Mesothelial cell of epicardium (in vitro differentiated cells): Measurements from ENCODE around the gene TAS2R60. TPM values are rescaled to one million over a fixed set of nuclear protein-coding genes. Genes with fewer than 3 reads are reported as not detected.

ENCODE experiments used
- DNase-seq, 2 experiments: peaks; one replicate each; pipeline ENCODE4 v3.0.0; 2021; ENCODE audit warnings: low spot score in 2 of 2; ENCODE audit not compliant: unreplicated experiment in 2 of 2
- H3K27ac Mint-ChIP-seq: 2 replicates; pipeline ENCODE4 v1.8.0; 2021; ENCODE audit warnings: mixed read lengths
- H3K27me3 Mint-ChIP-seq: 2 replicates; pipeline ENCODE4 v1.8.0; 2021; ENCODE audit warnings: low read depth, mixed read lengths
- H3K36me3 Mint-ChIP-seq: 2 replicates; pipeline ENCODE4 v1.8.0; 2021; ENCODE audit warnings: mixed read lengths
- H3K4me1 Mint-ChIP-seq: 2 replicates; pipeline ENCODE4 v1.8.0; 2021; ENCODE audit warnings: mixed read lengths
- H3K4me3 Mint-ChIP-seq: 2 replicates; pipeline ENCODE4 v1.8.0; 2021; ENCODE audit warnings: mild to moderate bottlenecking, moderate library complexity, mixed read lengths
- H3K9me3 Mint-ChIP-seq: 2 replicates; pipeline ENCODE4 v1.8.0; 2021; ENCODE audit warnings: mixed read lengths
- CTCF ChIP-seq: fragments of 200-600 bp; sonication (generic); IDR thresholded peaks from one replicate; pipeline ENCODE4 v1.5.0; 2021; ENCODE audit warnings: antibody characterized with exemption; ENCODE audit not compliant: unreplicated experiment
- total RNA-seq: library from RNA; stranded (reverse); gene quantifications from 3 replicates; pipeline ENCODE4 v1.2.1, GENCODE V29; 2021

The TAS2R60 gene
- not detected in 3 replicates for total RNA-seq

- Mint-ChIP-seq H3K27ac (no peak within 1 kb of the TSS), H3K9me3 (peaks cover 4% of the 10 kb centered on the region), H3K36me3 (no peaks in the 10 kb centered on the region), H3K4me3 (no peak within 1 kb of the TSS), H3K4me1 (no peaks in the 10 kb centered on the region), H3K27me3 (peaks cover 2% of the 10 kb centered on the region)
- no peak for DNase-seq
- TF ChIP-seq CTCF = no peak
Measured at GRCh38 chr7:143443153-143443552, at the start of gene TAS2R60. Gene TAS2R60 (plus strand): TSS chr7:143443453. CDS start chr7:143443453, 0 bp downstream.

DNA sequence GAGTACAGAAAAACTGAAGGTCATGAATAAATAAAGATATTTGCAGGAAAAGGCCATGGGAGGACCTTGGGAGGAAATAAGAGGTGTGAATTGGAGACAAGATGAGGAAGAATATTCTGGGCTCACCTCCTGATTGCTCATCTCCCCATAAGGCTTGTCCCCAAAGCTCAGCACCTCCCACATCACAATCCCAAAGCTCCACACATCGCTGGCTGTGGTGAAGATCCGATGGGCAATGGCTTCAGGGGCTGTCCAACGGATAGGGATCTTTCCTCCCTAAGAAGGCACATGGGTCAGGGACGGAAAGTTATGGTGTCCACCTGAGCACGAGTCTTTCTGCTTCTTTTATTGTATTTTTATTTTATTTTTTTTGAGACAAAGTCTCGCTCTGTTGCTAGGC is 49.2 kb upstream of the TAS2R60 start:
- peaks cover 36% of the 10 kb centered on the region for H3K36me3 Mint-ChIP-seq
- H3K4me1 Mint-ChIP-seq = peaks cover 16% of the 10 kb centered on the region
- H3K9me3 Mint-ChIP-seq = no peaks in the 10 kb centered on the region
- no peak overlapping the region for H3K4me3 Mint-ChIP-seq
- peak overlapping the region; percentile 12 for H3K27ac Mint-ChIP-seq
- H3K27me3 Mint-ChIP-seq = no peaks in the 10 kb centered on the region
- TF ChIP-seq CTCF = no peak
- DNase-seq = no peak

DNA sequence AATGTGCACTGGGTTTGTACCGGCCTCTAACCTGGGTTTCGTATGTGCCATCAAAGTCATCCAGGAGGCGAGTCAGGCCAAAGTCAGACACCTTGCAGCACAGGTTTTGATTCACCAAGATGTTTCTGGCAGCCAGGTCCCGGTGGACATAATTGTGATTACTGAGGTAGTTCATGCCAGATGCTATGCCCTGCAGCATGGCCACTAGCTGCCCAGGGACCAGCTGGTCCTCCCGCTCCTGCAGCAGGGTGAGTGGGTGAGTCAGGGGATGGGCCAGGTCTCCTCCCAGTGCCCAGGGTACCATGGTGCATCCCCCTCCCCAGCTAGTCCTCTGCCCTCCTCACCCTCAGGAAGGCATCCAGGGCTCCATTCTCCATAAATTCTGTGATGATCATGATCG is 48.5 kb upstream of the TAS2R60 start:
- H3K4me3 Mint-ChIP-seq = no peak overlapping the region
- H3K4me1 Mint-ChIP-seq = peaks cover 16% of the 10 kb centered on the region
- H3K36me3 Mint-ChIP-seq = peaks cover 30% of the 10 kb centered on the region
- TF ChIP-seq CTCF = no peak
- H3K27me3 Mint-ChIP-seq = no peaks in the 10 kb centered on the region
- no peaks in the 10 kb centered on the region for H3K9me3 Mint-ChIP-seq
- no peak for DNase-seq
- no peak overlapping the region for H3K27ac Mint-ChIP-seq

DNA sequence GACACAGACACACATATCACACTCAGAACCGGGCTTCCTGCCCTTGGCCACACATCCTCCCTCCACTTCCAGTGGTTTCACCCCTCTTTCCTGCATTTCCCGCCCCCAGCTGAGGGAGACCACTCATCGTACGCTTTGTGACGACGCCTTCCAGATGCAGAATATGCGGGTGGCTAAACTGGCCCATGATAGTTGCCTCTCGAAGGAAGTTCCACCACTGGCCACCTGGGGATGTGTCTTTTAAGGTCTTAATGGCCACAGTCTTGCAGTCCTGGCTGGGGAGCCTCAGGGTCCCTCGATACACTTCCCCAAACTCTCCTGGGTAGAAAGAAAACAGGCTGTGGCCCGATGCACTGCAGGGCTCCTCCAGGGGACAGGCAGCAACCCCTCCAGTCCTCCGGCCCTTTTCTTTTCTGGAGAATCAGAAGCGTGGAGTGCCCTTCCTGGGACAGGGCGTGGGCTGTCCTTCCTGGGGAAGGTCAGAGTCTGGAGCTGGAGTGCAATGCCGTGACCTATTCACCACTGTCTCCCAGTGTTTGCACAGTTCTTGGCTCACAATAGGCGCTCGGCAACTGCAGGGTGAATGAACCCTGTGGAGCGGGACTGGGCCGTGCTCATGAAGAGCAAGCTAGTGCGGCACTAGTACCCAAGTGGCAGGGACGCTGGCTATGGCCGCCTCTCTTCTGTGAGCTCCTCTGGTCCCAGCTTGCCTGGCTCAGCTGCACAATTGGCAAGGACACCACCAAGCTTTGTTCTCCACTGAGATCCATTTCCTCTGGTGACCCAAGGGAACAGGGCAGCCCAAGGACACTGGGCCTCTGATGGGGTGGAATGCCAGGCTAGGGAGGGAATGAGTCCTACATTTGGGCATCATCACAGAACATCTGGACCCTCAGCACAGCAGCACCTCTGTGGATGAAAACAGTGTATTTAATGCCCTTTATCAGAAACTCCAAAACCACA is 47.8 kb upstream of the TAS2R60 start:
- DNase-seq = no peak
- H3K4me1 Mint-ChIP-seq = peaks cover 16% of the 10 kb centered on the region
- no peak overlapping the region for H3K27ac Mint-ChIP-seq
- H3K9me3 Mint-ChIP-seq = no peaks in the 10 kb centered on the region
- no peaks in the 10 kb centered on the region for H3K27me3 Mint-ChIP-seq
- no peak for TF ChIP-seq CTCF
- H3K36me3 Mint-ChIP-seq = peaks cover 25% of the 10 kb centered on the region
- no peak overlapping the region for H3K4me3 Mint-ChIP-seq

- peaks cover 25% of the 10 kb centered on the region for H3K36me3 Mint-ChIP-seq
- no peak for DNase-seq
- no peaks in the 10 kb centered on the region for H3K27me3 Mint-ChIP-seq
- H3K9me3 Mint-ChIP-seq = no peaks in the 10 kb centered on the region
- no peak for TF ChIP-seq CTCF
- no peak overlapping the region for H3K27ac Mint-ChIP-seq
- H3K4me3 Mint-ChIP-seq = no peak overlapping the region
- H3K4me1 Mint-ChIP-seq = peaks cover 16% of the 10 kb centered on the region
Measured at GRCh38 chr7:143396182-143396581, 47.1 kb upstream of the TAS2R60 start.
